SK-N-SH (cell line): Measurements from ENCODE around the gene TJP3. TPM values are rescaled to one million over a fixed set of nuclear protein-coding genes. Genes with fewer than 3 reads are reported as not detected.

Experiments
- CTCF ChIA-PET: fragments of 300-600, 350-600 bp; formaldehyde crosslinking; extraction: SDS; loops from one replicate; lab custom pipeline; 2021; lab: Yijun Ruan, JAX
- POLR2A ChIA-PET: fragments of 350-600 bp; sonication (Branson Sonifier 250); formaldehyde crosslinking; extraction: SDS; loops from one replicate; lab custom pipeline; 2020; ENCODE audit warnings: antibody characterized with exemption, inconsistent platforms; lab: Yijun Ruan, JAX
- DNase-seq: peaks from one replicate; pipeline ENCODE4 v3.0.0; 2012
- H2AFZ ChIP-seq: fragments of 200-600 bp; sonication (generic); 2 replicates; pipeline ENCODE4 v1.8.1; 2016; ENCODE audit warnings: antibody characterized with exemption, mild to moderate bottlenecking, low read depth
- H3F3A ChIP-seq: fragments of 200-600 bp; sonication (generic); replicated peaks from 2 replicates; pipeline ENCODE3; 2016; ENCODE audit warnings: antibody characterized with exemption, mild to moderate bottlenecking; ENCODE audit not compliant: insufficient read depth
- H3K27ac ChIP-seq, 2 experiments: fragments of 200-500 bp in 1 of 2; fragments of 200-600 bp in 1 of 2; sonication (Bioruptor generic) in 1 of 2; sonication (generic), shearing (Covaris generic) in 1 of 2; 2 replicates each; pipeline versions ENCODE4 v1.5.1 to v1.6.1; 2014 to 2016; ENCODE audit warnings: low read depth in 2 of 2, inconsistent platforms in 1 of 2, low read length in 1 of 2, mild to moderate bottlenecking in 1 of 2, mixed read lengths in 1 of 2
- H3K27me3 ChIP-seq: fragments of 200-600 bp; sonication (generic), shearing (Covaris generic); 2 replicates; pipeline ENCODE4 v1.6.1; 2016; ENCODE audit warnings: mixed run types; ENCODE audit not compliant: insufficient read depth
- H3K36me3 ChIP-seq, 2 experiments: fragments of 200-500 bp in 1 of 2; fragments of 200-600 bp in 1 of 2; sonication (Bioruptor generic) in 1 of 2; sonication (generic) in 1 of 2; replicated peaks in 1 of 2; 2 replicates each; pipeline versions ENCODE3 to v1.5.1; 2014 to 2016; ENCODE audit warnings: low read length in 1 of 2, mild to moderate bottlenecking in 1 of 2; ENCODE audit not compliant: insufficient read depth in 2 of 2, control insufficient read depth in 1 of 2
- H3K4me1 ChIP-seq, 2 experiments: fragments of 200-500 bp in 1 of 2; fragments of 200-600 bp in 1 of 2; sonication (Bioruptor generic) in 1 of 2; sonication (generic), shearing (Covaris generic) in 1 of 2; 2 replicates each; pipeline versions ENCODE4 v1.5.1 to v1.6.1; 2014 to 2016; ENCODE audit warnings: low read depth in 1 of 2, low read length in 1 of 2, mixed run types in 1 of 2; ENCODE audit not compliant: insufficient read depth in 2 of 2, control insufficient read depth in 1 of 2
- H3K4me2 ChIP-seq: fragments of 200-600 bp; sonication (generic), shearing (Covaris generic); 2 replicates; pipeline ENCODE4 v1.6.1; 2017; ENCODE audit warnings: mixed run types
- H3K4me3 ChIP-seq, 2 experiments: fragments of 200-500 bp in 1 of 2; fragments of 200-600 bp in 1 of 2; sonication (Bioruptor generic) in 1 of 2; sonication (generic), shearing (Covaris generic) in 1 of 2; 2 replicates each; pipeline versions ENCODE4 v1.5.1 to v1.8.1; 2014 to 2016; ENCODE audit warnings: low read depth in 2 of 2, inconsistent platforms in 1 of 2, low read length in 1 of 2, mild to moderate bottlenecking in 1 of 2, mixed read lengths in 1 of 2, moderate library complexity in 1 of 2
- H3K79me2 ChIP-seq: fragments of 200-600 bp; sonication (generic); 2 replicates; pipeline ENCODE4 v1.8.1; 2017; ENCODE audit warnings: mild to moderate bottlenecking; ENCODE audit not compliant: insufficient read depth
- H3K9ac ChIP-seq: fragments of 200-600 bp; sonication (generic); 2 replicates; pipeline ENCODE4 v1.6.1; 2017; ENCODE audit warnings: mixed run types
- H3K9me2 ChIP-seq: fragments of 200-600 bp; sonication (generic); 2 replicates; pipeline ENCODE4 v1.6.1; 2017; ENCODE audit warnings: mixed run types
- H3K9me3 ChIP-seq: fragments of 200-600 bp; sonication (generic); 2 replicates; pipeline ENCODE4 v1.6.1; 2017; ENCODE audit warnings: mixed run types, mild to moderate bottlenecking, moderate library complexity
- H4K20me1 ChIP-seq: fragments of 200-600 bp; sonication (generic); 2 replicates; pipeline ENCODE4 v1.6.1; 2017; ENCODE audit warnings: mild to moderate bottlenecking, mixed run types; ENCODE audit not compliant: insufficient read depth
- CHD2 ChIP-seq: fragments of 150-350 bp; IDR thresholded peaks from 2 replicates; pipeline ENCODE4 v1.6.1; 2018; ENCODE audit warnings: low read length; ENCODE audit not compliant: partially characterized antibody
- CTCF ChIP-seq: fragments of 200-600 bp; sonication (generic); IDR thresholded peaks from 2 replicates; pipeline ENCODE4 v1.6.1; 2017; ENCODE audit warnings: antibody characterized with exemption, mild to moderate bottlenecking, moderate library complexity
- ELF1 ChIP-seq: IDR thresholded peaks from 2 replicates; pipeline ENCODE4 v1.4.0; 2012
- EP300 ChIP-seq, 2 experiments: IDR thresholded peaks; 2 replicates each; pipeline versions ENCODE4 v1.4.0 to v1.6.1; 2012; ENCODE audit warnings: borderline replicate concordance in 1 of 2, low read depth in 1 of 2, low read length in 1 of 2
- EZH2phosphoT487 ChIP-seq: fragments of 200-600 bp; sonication (generic); IDR thresholded peaks from 2 replicates; pipeline ENCODE4 v1.6.1; 2017; ENCODE audit warnings: low read depth, mixed run types, mild to moderate bottlenecking, antibody characterized with exemption, moderate library complexity, borderline replicate concordance
- FOSL2 ChIP-seq: IDR thresholded peaks from 2 replicates; pipeline ENCODE4 v1.4.0; 2012; ENCODE audit warnings: low read depth, mild to moderate bottlenecking, moderate library complexity, borderline replicate concordance
- FOXM1 ChIP-seq: IDR thresholded peaks from 2 replicates; pipeline ENCODE4 v1.4.0; 2012; ENCODE audit warnings: low read depth, mild to moderate bottlenecking
- GABPA ChIP-seq: IDR thresholded peaks from 2 replicates; pipeline ENCODE4 v1.4.0; 2012; ENCODE audit warnings: low read depth, mild to moderate bottlenecking
- GATA2 ChIP-seq: sonication (generic); formaldehyde crosslinking; IDR thresholded peaks from 2 replicates; pipeline ENCODE4 v1.5.0; 2020; ENCODE audit warnings: mild to moderate bottlenecking, missing genetic modification reagents
- JUND ChIP-seq: IDR thresholded peaks from 2 replicates; pipeline ENCODE4 v1.4.0; 2012
- MEF2A ChIP-seq: IDR thresholded peaks from 2 replicates; pipeline ENCODE4 v1.4.0; 2012; ENCODE audit warnings: low read depth, borderline replicate concordance
- MXI1 ChIP-seq: IDR thresholded peaks from 2 replicates; pipeline ENCODE4 v1.6.1; 2012; ENCODE audit warnings: mild to moderate bottlenecking, low read depth, low read length, improper control_type of control experiment
- NFIC ChIP-seq: IDR thresholded peaks from 2 replicates; pipeline ENCODE4 v1.4.0; 2012; ENCODE audit warnings: borderline replicate concordance
- NRF1 ChIP-seq: IDR thresholded peaks from 2 replicates; pipeline ENCODE4 v1.6.1; 2012; ENCODE audit warnings: low read depth, mild to moderate bottlenecking, low read length
- PBX3 ChIP-seq: IDR thresholded peaks from 2 replicates; pipeline ENCODE4; 2012
- POLR2AphosphoS5 ChIP-seq: IDR thresholded peaks from 2 replicates; pipeline ENCODE4 v1.6.1; 2012; ENCODE audit warnings: low read depth, low read length
- RAD21 ChIP-seq: IDR thresholded peaks from 2 replicates; pipeline ENCODE4 v1.6.1; 2012; ENCODE audit warnings: mild to moderate bottlenecking, low read length
- RCOR1 ChIP-seq: fragments of 150-350 bp; IDR thresholded peaks from 2 replicates; pipeline ENCODE4 v1.6.1; 2017; ENCODE audit warnings: antibody characterized with exemption, low read length
- RFX5 ChIP-seq: IDR thresholded peaks from 2 replicates; pipeline ENCODE4 v1.6.1; 2012; ENCODE audit warnings: mild to moderate bottlenecking, improper control_type of control experiment, low read length
- RXRA ChIP-seq: IDR thresholded peaks from 2 replicates; pipeline ENCODE4 v1.4.0; 2012; ENCODE audit warnings: low read depth, mild to moderate bottlenecking, borderline replicate concordance
- SIN3A ChIP-seq: IDR thresholded peaks from 2 replicates; pipeline ENCODE4 v1.6.1; 2012; ENCODE audit warnings: low read depth, mild to moderate bottlenecking, low read length, moderate library complexity, borderline replicate concordance
- SMC3 ChIP-seq: IDR thresholded peaks from 2 replicates; pipeline ENCODE4 v1.6.1; 2012; ENCODE audit warnings: low read depth, low read length, improper control_type of control experiment
- TAF1 ChIP-seq: IDR thresholded peaks from 2 replicates; pipeline ENCODE4 v1.6.1; 2012; ENCODE audit warnings: low read depth, mild to moderate bottlenecking, low read length, moderate library complexity, borderline replicate concordance
- TCF12 ChIP-seq: IDR thresholded peaks from 2 replicates; pipeline ENCODE4 v1.4.0; 2012
- YY1 ChIP-seq: IDR thresholded peaks from 2 replicates; pipeline ENCODE4 v1.4.0; 2012; ENCODE audit warnings: low read depth, mild to moderate bottlenecking
- WGBS: methylation state at CpG from one replicate; pipeline ENCODE4 v1.1.6; 2017; ENCODE audit warnings: low lambda C conversion rate; 5-methylcytosine and 5-hydroxymethylcytosine counted together
- polyA plus RNA-seq, 3 experiments: library from polyadenylated mRNA; depleted of rRNA; stranded (reverse); fragments of >200 nt; gene quantifications; 2 replicates each; pipeline ENCODE4 v1.2.3, GENCODE V29; 2012
- TF ChIP-seq, protein P1 (sequence below): fragments of 150-350 bp; IDR thresholded peaks from 2 replicates; pipeline ENCODE4 v1.6.1; 2017; ENCODE audit warnings: antibody characterized with exemption, low read length, low read depth, borderline replicate concordance
- TF ChIP-seq, protein P2 (sequence below): IDR thresholded peaks from 2 replicates; pipeline ENCODE4 v1.4.0; 2012; ENCODE audit warnings: low read depth, borderline replicate concordance
- TF ChIP-seq, protein P3 (sequence below): IDR thresholded peaks from 2 replicates; pipeline ENCODE4 v1.4.0; 2012; ENCODE audit warnings: low read depth, borderline replicate concordance

The TJP3 gene
- polyA plus RNA-seq, 1 of the 3 experiments (the other 2 are of a cell fraction), result 0.36 TPM

- peaks cover 13% of the 10 kb centered on the region for H3K27me3 ChIP-seq
- no peak overlapping the region for H3K27ac ChIP-seq
- peak overlapping the region; percentile 63 for H3K4me2 ChIP-seq
- 18% methylated on average over 9 of the region's 46 CpGs for WGBS
- ChIA-PET CTCF (interaction anchor here (0.8 to 3.6 kb wide), 6 partner anchors 9 to 54 kb away, joined by 3 to 21 read pairs (median 3); partner anchors contain the start of genes APBA3 and MRPL54), POLR2A (no interaction called here)
- no peaks in the 10 kb centered on the region for H4K20me1 ChIP-seq
- no peaks in the 10 kb centered on the region for H3K36me3 ChIP-seq
- no peak overlapping the region for H2AFZ ChIP-seq
- peak overlapping the region in 1 of 2 experiments; percentile 40; a peak in 2 of 4 replicates for H3K4me3 ChIP-seq
- DNase-seq, result peak; percentile 98
- H3K9me2 ChIP-seq, result no peaks in the 10 kb centered on the region
- H3F3A ChIP-seq, result no peaks in the 10 kb centered on the region
- H3K79me2 ChIP-seq, result no peaks in the 10 kb centered on the region
- H3K9me3 ChIP-seq, result no peaks in the 10 kb centered on the region
- peaks cover 0 to 2% of the 10 kb centered on the region in 2 experiments; a peak in 1 of 4 replicates for H3K4me1 ChIP-seq
- H3K9ac ChIP-seq, result no peak overlapping the region
- TF ChIP-seq SMC3 (no peak), POLR2AphosphoS5 (no peak), GABPA (no peak), FOSL2 (no peak), PBX3 (peak; percentile 33; the same call in 1 of the 2 replicates), RAD21 (no peak), MXI1 (no peak), MEF2A (no peak), FOXM1 (no peak), RCOR1 (peak; percentile 91), RXRA (no peak), ELF1 (no peak), CHD2 (peak; percentile 84), TCF12 (0 out of 2 replicates have a peak, but pooled peaks have one; percentile 17), GATA2 (CRISPR knock-in tag) (no peak), NRF1 (no peak), EP300 (IDR thresholded peaks at IDR 0.05; ENCODE audit: borderline replicate concordance in 1 of 2, low read depth in 1 of 2, low read length in 1 of 2) (peak in 1 of 2 experiments; percentile 41; a peak in 1 of 4 replicates), RFX5 (peak; percentile 57; the same call in 1 of the 2 replicates), JUND (peak; percentile 88), TAF1 (no peak), CTCF (no peak), NFIC (peak; percentile 30; the same call in 1 of the 2 replicates), SIN3A (peak; percentile 57; the same call in 1 of the 2 replicates), YY1 (peak; percentile 80; the same call in 1 of the 2 replicates), EZH2phosphoT487 (no peak)
- TF ChIP-seq, protein P1, sequence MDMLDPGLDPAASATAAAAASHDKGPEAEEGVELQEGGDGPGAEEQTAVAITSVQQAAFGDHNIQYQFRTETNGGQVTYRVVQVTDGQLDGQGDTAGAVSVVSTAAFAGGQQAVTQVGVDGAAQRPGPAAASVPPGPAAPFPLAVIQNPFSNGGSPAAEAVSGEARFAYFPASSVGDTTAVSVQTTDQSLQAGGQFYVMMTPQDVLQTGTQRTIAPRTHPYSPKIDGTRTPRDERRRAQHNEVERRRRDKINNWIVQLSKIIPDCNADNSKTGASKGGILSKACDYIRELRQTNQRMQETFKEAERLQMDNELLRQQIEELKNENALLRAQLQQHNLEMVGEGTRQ, result no peak
- TF ChIP-seq, protein P2, sequence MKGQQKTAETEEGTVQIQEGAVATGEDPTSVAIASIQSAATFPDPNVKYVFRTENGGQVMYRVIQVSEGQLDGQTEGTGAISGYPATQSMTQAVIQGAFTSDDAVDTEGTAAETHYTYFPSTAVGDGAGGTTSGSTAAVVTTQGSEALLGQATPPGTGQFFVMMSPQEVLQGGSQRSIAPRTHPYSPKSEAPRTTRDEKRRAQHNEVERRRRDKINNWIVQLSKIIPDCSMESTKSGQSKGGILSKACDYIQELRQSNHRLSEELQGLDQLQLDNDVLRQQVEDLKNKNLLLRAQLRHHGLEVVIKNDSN, result no peak
- TF ChIP-seq, protein P3, sequence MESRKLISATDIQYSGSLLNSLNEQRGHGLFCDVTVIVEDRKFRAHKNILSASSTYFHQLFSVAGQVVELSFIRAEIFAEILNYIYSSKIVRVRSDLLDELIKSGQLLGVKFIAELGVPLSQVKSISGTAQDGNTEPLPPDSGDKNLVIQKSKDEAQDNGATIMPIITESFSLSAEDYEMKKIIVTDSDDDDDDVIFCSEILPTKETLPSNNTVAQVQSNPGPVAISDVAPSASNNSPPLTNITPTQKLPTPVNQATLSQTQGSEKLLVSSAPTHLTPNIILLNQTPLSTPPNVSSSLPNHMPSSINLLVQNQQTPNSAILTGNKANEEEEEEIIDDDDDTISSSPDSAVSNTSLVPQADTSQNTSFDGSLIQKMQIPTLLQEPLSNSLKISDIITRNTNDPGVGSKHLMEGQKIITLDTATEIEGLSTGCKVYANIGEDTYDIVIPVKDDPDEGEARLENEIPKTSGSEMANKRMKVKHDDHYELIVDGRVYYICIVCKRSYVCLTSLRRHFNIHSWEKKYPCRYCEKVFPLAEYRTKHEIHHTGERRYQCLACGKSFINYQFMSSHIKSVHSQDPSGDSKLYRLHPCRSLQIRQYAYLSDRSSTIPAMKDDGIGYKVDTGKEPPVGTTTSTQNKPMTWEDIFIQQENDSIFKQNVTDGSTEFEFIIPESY, result no peak
Observed at GRCh38 chr19:3721131-3721886, 13.1 kb downstream of the TJP3 start.
